GM21619 (cell line): Measurements from ENCODE around the gene HADHA.
"Not testable (repeated sequence)": the region's sequence is repeated elsewhere in the genome, so short reads cannot be mapped to it uniquely, and the experiment has no call there.

Experiments used
- ATAC-seq: cut with Tn5 transposase; IDR thresholded peaks from one replicate; pipeline ENCODE4 v1.9.1; 2021; ENCODE audit not compliant: unreplicated experiment

HADHA gene

GRCh38 chr2:26176279-26176615 is 68.2 kb downstream of the HADHA start:
- ATAC-seq: no peak

- no peak for ATAC-seq
Measured at GRCh38 chr2:26175466-26176278, 68.8 kb downstream of the HADHA start.

- ATAC-seq: no peak
Measured at GRCh38 chr2:26174691-26175465, 69.6 kb downstream of the HADHA start.

GRCh38 chr2:26173776-26174482 is 70.5 kb downstream of the HADHA start:
- ATAC-seq: no peak

- ATAC-seq: no peak
Measured at GRCh38 chr2:26172871-26173775, 71.3 kb downstream of the HADHA start, which contains the start of gene GAREM2. Gene GAREM2, plus strand, starts transcription at chr2:26173088. Its CDS starts 133 bp downstream, at chr2:26173221.

- ATAC-seq: no peak
Measured at GRCh38 chr2:26172189-26172870, 72.1 kb downstream of the HADHA start.

- no peak for ATAC-seq
Measured at GRCh38 chr2:26170795-26171194, 73.6 kb downstream of the HADHA start.

- ATAC-seq: no peak
Measured at GRCh38 chr2:26169681-26170414, 74.6 kb downstream of the HADHA start.

GRCh38 chr2:26169226-26169625 is 75.2 kb downstream of the HADHA start:
- ATAC-seq: no peak

- ATAC-seq: no peak
Measured at GRCh38 chr2:26168785-26169184, 75.6 kb downstream of the HADHA start.

GRCh38 chr2:26166541-26166940 is 77.9 kb downstream of the HADHA start:
- not testable (repeated sequence) for ATAC-seq

- no peak for ATAC-seq
Measured at GRCh38 chr2:26165403-26165802, 79.0 kb downstream of the HADHA start.

- no peak for ATAC-seq
Measured at GRCh38 chr2:26164641-26165211, 79.7 kb downstream of the HADHA start.

- no peak for ATAC-seq
Measured at GRCh38 chr2:26164231-26164630, 80.2 kb downstream of the HADHA start.

- ATAC-seq: no peak
Measured at GRCh38 chr2:26162963-26163362, 81.5 kb downstream of the HADHA start.

- no peak for ATAC-seq
Measured at GRCh38 chr2:26161926-26162325, 82.5 kb downstream of the HADHA start.

GRCh38 chr2:26157580-26157979 is 86.9 kb downstream of the HADHA start:
- no peak for ATAC-seq

GRCh38 chr2:26150243-26150642 is 94.2 kb downstream of the HADHA start:
- no peak for ATAC-seq

- ATAC-seq: no peak
Measured at GRCh38 chr2:26148501-26148900, 95.9 kb downstream of the HADHA start.
